K562 (cell line): Measurements from ENCODE around the gene CCDC87. TPM values are rescaled to one million over a fixed set of nuclear protein-coding genes. Genes with fewer than 3 reads are reported as not detected.

ENCODE experiments used
- ATAC-seq: fragments of 200-7000 bp; cut with Tn5 transposase; 3 replicates; pipeline ENCODE4 v1.9.1; 2020; ENCODE audit warnings: moderate library complexity
- BruUV-seq: library from RNA; stranded (reverse); fragments of 400-500 nt; replicated peaks from 2 replicates; lab custom pipeline; 2021; lab: Mats Ljungman, UMichigan
- CTCF ChIA-PET: fragments of 300-600 bp; formaldehyde crosslinking; extraction: SDS; loops from one replicate; lab custom pipeline; 2021; ENCODE audit warnings: low intra/inter-chr PET ratio; lab: Yijun Ruan, JAX
- POLR2A ChIA-PET: fragments of 300-600, 350-650 bp; sonication (Branson Sonifier 250); formaldehyde crosslinking; extraction: SDS; loops from one replicate; lab custom pipeline; 2021; ENCODE audit warnings: antibody characterized with exemption, inconsistent platforms; lab: Yijun Ruan, JAX
- DNase-seq, 4 experiments: peaks; one replicate each; pipeline versions ENCODE4 v3.0.0 to v3.0.0-alpha.2; 2011 to 2018; ENCODE audit warnings: low spot score in 3 of 4, mixed read lengths in 3 of 4; ENCODE audit errors: extremely low read depth in 1 of 4
- FAIRE-seq: peaks from 2 replicates; lab custom pipeline; 2011; peaks lifted over from hg19 to GRCh38; lab: Jason Lieb, UNC
- H2AFZ ChIP-seq: 2 replicates; pipeline ENCODE4 v1.6.0; 2011; ENCODE audit warnings: low read depth, low read length, control low read depth, inconsistent platforms
- H3K27ac ChIP-seq: fragments of 200-600 bp; 3 replicates; pipeline ENCODE4 v1.8.0; 2011; ENCODE audit warnings: low read depth, mild to moderate bottlenecking, control low read depth, inconsistent platforms, low read length, moderate library complexity, mixed read lengths; ENCODE audit errors: extremely low read depth
- H3K27me3 ChIP-seq, 2 experiments: fragments of 300-600 bp in 1 of 2; 2 replicates in 1 of 2; 3 replicates in 1 of 2; pipeline versions ENCODE4 v1.6.0 to v1.8.0; 2011; ENCODE audit warnings: inconsistent platforms in 2 of 2, low read length in 2 of 2, mild to moderate bottlenecking in 1 of 2, mixed read lengths in 1 of 2, moderate library complexity in 1 of 2; ENCODE audit not compliant: control insufficient read depth in 2 of 2, insufficient read depth in 2 of 2
- H3K36me3 ChIP-seq: fragments of 300-600 bp; 3 replicates; pipeline ENCODE4 v1.8.0; 2011; ENCODE audit warnings: mild to moderate bottlenecking, low read length, inconsistent platforms; ENCODE audit not compliant: control insufficient read depth, insufficient read depth
- H3K4me1 ChIP-seq, 2 experiments: fragments of 200-600 bp in 1 of 2; replicated peaks in 1 of 2; 2 replicates in 1 of 2; 3 replicates in 1 of 2; pipeline versions ENCODE4 v1.5.1 to v1.8.0; 2011; ENCODE audit warnings: inconsistent platforms in 2 of 2, low read length in 2 of 2, mild to moderate bottlenecking in 1 of 2, mixed read lengths in 1 of 2, moderate library complexity in 1 of 2; ENCODE audit not compliant: control insufficient read depth in 2 of 2, insufficient read depth in 2 of 2
- H3K4me2 ChIP-seq: 2 replicates; pipeline ENCODE4 v1.6.1; 2011; ENCODE audit warnings: low read length, control low read depth, inconsistent platforms, mixed read lengths; ENCODE audit not compliant: insufficient read depth
- H3K4me3 ChIP-seq: fragments of 200-600 bp; sonication (generic), shearing (Covaris generic); 2 replicates; pipeline ENCODE4 v1.5.1; 2016; ENCODE audit warnings: control low read depth, inconsistent platforms
- H3K79me2 ChIP-seq: fragments of 200-600 bp; 3 replicates; pipeline ENCODE4 v1.8.0; 2011; ENCODE audit warnings: low read length, inconsistent platforms; ENCODE audit not compliant: control insufficient read depth, insufficient read depth
- H3K9ac ChIP-seq, 2 experiments: 2 replicates each; pipeline versions ENCODE4 v1.6.0 to v1.6.1; 2011; ENCODE audit warnings: low read depth in 2 of 2, low read length in 2 of 2, control low read depth in 1 of 2, inconsistent platforms in 1 of 2, mild to moderate bottlenecking in 1 of 2, mixed read lengths in 1 of 2; ENCODE audit not compliant: insufficient read depth in 1 of 2
- H3K9me1 ChIP-seq: one replicate; pipeline ENCODE4 v1.6.0; 2011; ENCODE audit warnings: inconsistent platforms, mild to moderate bottlenecking, low read length, moderate library complexity; ENCODE audit not compliant: control insufficient read depth, insufficient read depth
- H3K9me3 ChIP-seq: replicated peaks from 2 replicates; pipeline ENCODE4 v1.5.1; 2011; ENCODE audit warnings: low read depth, low read length, inconsistent platforms; ENCODE audit not compliant: control insufficient read depth, insufficient read depth
- H4K20me1 ChIP-seq: replicated peaks from 2 replicates; pipeline ENCODE4 v1.6.1; 2011; ENCODE audit warnings: low read length, inconsistent platforms, mixed read lengths; ENCODE audit not compliant: control insufficient read depth, insufficient read depth
- ESRRA ChIP-seq: fragments of 450-650 bp; IDR thresholded peaks from 2 replicates; pipeline ENCODE4 v1.6.1; 2014; ENCODE audit warnings: low read depth, mild to moderate bottlenecking, moderate library complexity, borderline replicate concordance
- GABPB1 ChIP-seq: sonication (generic); formaldehyde crosslinking; IDR thresholded peaks from 2 replicates; pipeline ENCODE4 v1.8.0; 2022; ENCODE audit warnings: mild to moderate bottlenecking, missing genetic modification reagents
- MCM3 ChIP-seq: fragments of 450-650 bp; IDR thresholded peaks from 2 replicates; pipeline ENCODE4 v1.6.1; 2016
- NFIC ChIP-seq: fragments of 450-650 bp; IDR thresholded peaks from 2 replicates; pipeline ENCODE4 v1.6.1; 2017; ENCODE audit warnings: mild to moderate bottlenecking, inconsistent platforms
- TARDBP ChIP-seq: fragments of 450-650 bp; IDR thresholded peaks from 2 replicates; pipeline ENCODE4 v1.6.1; 2016
- WGBS: fragments of 100-300 bp; shearing (Covaris generic); methylation state at CpG from one replicate; pipeline ENCODE4 v1.1.6; 2016; ENCODE audit warnings: low coverage, mixed read lengths; ENCODE audit not compliant: insufficient coverage; ENCODE audit errors: missing lambda C conversion rate; 5-methylcytosine and 5-hydroxymethylcytosine counted together
- in situ Hi-C: fragments of 300-500 bp; cut with MboI; formaldehyde crosslinking; loops from 4 replicates; pipeline ENCODE4 v1.15.0; 2018; ENCODE audit warnings: inconsistent platforms, mixed read lengths
- intact Hi-C: fragments of 100-400 bp; cut with micrococcal nuclease; formaldehyde crosslinking; loops from 2 replicates; pipeline ENCODE4 v1.14.2; 2022
- polyA plus RNA-seq, 8 experiments: library from polyadenylated mRNA; depleted of rRNA in 4 of 8; stranded (reverse) in 5 of 8; unstranded in 3 of 8; fragments of >200 nt; fragmentation: Nextera tagmentation in 2 of 8; fragmentation: Illumina TruSeq in 1 of 8; extraction: Ambion mirVana in 2 of 8; extraction: Trizol in 1 of 8; gene quantifications; 2 replicates each; pipeline versions ENCODE4 v1.2.1 to v1.2.3, GENCODE V29; 2011 to 2014; ENCODE audit warnings: inconsistent platforms in 1 of 8, missing spikeins in 1 of 8
- total RNA-seq, 7 experiments: library from RNA; depleted of rRNA in 6 of 7; stranded (reverse); fragments of >200 nt in 6 of 7; fragmentation: Illumina TruSeq in 2 of 7; extraction: Trizol in 2 of 7; gene quantifications; 2 replicates each; pipeline versions ENCODE4 v1.2.1 to v1.2.3, GENCODE V29; 2011 to 2021; ENCODE audit warnings: low replicate concordance in 1 of 7

The CCDC87 gene
- total and polyA plus RNA-seq, 9 of the 15 experiments (the other 6 are each of a cell fraction or from before 2014, with no cell fraction given), result 0.03 to 0.44 (median 0.15) TPM; not detected in 1

DNA sequence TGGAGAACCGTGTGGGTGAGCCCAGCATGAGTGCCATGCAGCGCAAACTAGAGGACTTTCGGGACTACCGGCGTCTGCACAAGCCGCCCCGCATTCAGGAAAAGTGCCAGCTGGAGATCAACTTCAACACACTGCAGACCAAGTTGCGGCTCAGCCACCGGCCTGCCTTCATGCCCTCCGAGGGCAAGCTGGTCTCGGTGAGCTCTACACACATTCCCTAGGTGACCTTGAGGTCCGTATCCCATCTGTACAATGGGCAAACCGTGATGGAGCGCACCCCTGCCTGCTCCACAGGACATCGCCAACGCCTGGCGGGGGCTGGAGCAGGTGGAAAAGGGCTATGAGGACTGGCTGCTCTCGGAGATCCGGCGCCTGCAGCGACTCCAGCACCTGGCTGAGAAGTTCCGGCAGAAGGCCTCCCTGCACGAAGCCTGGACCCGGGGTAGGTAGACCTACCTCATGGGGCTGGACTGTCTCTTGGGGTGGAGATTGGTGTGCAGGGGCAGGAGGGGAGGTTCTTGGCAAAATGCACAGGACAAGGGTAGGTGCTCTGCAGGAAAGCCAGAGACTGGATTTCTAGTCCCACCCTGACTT, 35.0 kb downstream of the CCDC87 start:
- Histone ChIP-seq H3K4me1 (peaks cover 8 to 34% of the 10 kb centered on the region in 2 experiments; a peak in 4 of 5 replicates), H3K4me3 (no peak overlapping the region), H3K9me1 (no peaks in the 10 kb centered on the region), H3K79me2 (no peaks in the 10 kb centered on the region), H2AFZ (no peak overlapping the region), H3K9ac (peak overlapping the region in 1 of 2 experiments; percentile 48; a peak in 1 of 4 replicates), H3K4me2 (no peak overlapping the region), H3K27ac (no peak overlapping the region), H3K27me3 (no peaks in the 10 kb centered on the region)
- POLR2A ChIA-PET, result no interaction called here
- no peak for ATAC-seq
- 76% methylated on average over 20 of the region's 24 CpGs for WGBS
- CTCF ChIA-PET, result no interaction called here
- no peak for FAIRE-seq
- intact Hi-C loops (no loop called here), in situ Hi-C loops (loop anchor here (10.0 kb wide), 1 partner anchor 257 kb away; no protein-coding TSS in a partner anchor)
- DNase-seq, result no peak
- no TSS peak for BruUV-seq
- 0 out of 2 replicates have a peak, but pooled peaks have one; percentile 21 for TF ChIP-seq ESRRA
- TF ChIP-seq MCM3, result no peak
- TF ChIP-seq TARDBP, result no peak
- TF ChIP-seq, all 486 proteins: peak for 1
- no peaks in the 10 kb centered on the region for H3K9me3 ChIP-seq
- no peaks in the 10 kb centered on the region for H3K36me3 ChIP-seq
- H4K20me1 ChIP-seq, result no peaks in the 10 kb centered on the region

DNA sequence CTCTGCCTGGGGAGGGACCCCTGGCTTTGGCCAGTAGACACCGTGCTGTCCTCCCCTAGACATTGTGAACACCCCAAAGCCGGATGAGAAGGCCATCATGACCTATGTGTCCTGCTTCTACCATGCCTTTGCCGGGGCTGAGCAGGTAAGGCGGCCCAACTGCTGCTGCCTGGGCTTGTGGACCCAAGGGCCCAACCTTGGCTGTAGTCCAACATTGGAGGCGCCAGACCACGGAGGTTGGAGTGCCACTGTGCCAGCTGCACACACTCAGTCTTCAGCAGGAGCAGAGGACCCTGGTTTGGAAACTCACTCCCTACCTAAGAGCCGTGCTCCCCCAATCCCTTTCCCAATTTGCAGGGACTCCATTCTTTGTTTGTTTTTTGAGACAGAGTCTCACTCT, 36.8 kb downstream of the CCDC87 start:
- TF ChIP-seq GABPB1 (CRISPR knock-in tag) (no peak), NFIC (peak; percentile 47)
- TF ChIP-seq, all 486 proteins: peak for 1
- Histone ChIP-seq H3K36me3 (no peaks in the 10 kb centered on the region), H3K4me3 (no peak overlapping the region), H3K27me3 (no peaks in the 10 kb centered on the region), H2AFZ (no peak overlapping the region), H3K4me1 (peaks cover 5 to 23% of the 10 kb centered on the region in 2 experiments; a peak in 4 of 5 replicates), H3K4me2 (no peak overlapping the region), H3K79me2 (no peaks in the 10 kb centered on the region), H3K9ac (peak overlapping the region in 1 of 2 experiments; percentile 74; a peak in 2 of 4 replicates), H3K9me1 (no peaks in the 10 kb centered on the region), H3K27ac (no peak overlapping the region), H3K9me3 (no peaks in the 10 kb centered on the region), H4K20me1 (no peaks in the 10 kb centered on the region)
- in situ Hi-C loops (loop anchor here (10.0 kb wide), 1 partner anchor 259 kb away; no protein-coding TSS in a partner anchor), intact Hi-C loops (no loop called here)
- ChIA-PET POLR2A (no interaction called here), CTCF (no interaction called here)
- DNase-seq (no peak), ATAC-seq (no peak), FAIRE-seq (no peak)
- 34% methylated on average over 7 of the region's 7 CpGs for WGBS
- BruUV-seq, result no TSS peak
